ENCODE results near the gene SFXN4.

DNA sequence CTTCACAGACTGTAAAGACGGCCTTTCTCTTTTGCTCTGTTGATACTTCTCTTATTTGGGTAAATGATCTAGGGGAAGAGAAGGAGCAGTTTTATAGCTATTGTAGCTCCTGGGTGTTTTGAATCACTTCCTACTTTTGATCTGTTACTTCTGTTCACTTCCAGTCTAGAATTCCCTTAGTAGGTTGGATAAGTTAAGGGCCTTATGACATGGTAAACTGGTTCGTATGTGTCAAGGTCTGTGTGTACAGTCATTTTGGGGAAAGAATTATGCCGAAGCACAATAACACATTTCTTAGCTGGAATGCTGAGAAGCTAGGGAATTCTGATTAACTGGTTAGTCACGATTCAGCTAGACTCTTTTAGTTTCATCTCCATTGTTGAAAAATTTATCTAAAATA lies 53.5 kb downstream of the SFXN4 start:
- no peak for TF ChIP-seq FOXP2 (optimal IDR thresholded peaks at IDR 0.05; ENCODE audit: borderline replicate concordance, extremely low read depth, extremely low read length, insufficient read depth)
- TF ChIP-seq TAF1 (IDR thresholded peaks at IDR 0.05; ENCODE audit: borderline replicate concordance, insufficient read depth, low read length): no peak
- TF ChIP-seq POLR2AphosphoS5 (IDR thresholded peaks at IDR 0.05; ENCODE audit: low read depth, low read length): no peak
- TF ChIP-seq, protein P1, sequence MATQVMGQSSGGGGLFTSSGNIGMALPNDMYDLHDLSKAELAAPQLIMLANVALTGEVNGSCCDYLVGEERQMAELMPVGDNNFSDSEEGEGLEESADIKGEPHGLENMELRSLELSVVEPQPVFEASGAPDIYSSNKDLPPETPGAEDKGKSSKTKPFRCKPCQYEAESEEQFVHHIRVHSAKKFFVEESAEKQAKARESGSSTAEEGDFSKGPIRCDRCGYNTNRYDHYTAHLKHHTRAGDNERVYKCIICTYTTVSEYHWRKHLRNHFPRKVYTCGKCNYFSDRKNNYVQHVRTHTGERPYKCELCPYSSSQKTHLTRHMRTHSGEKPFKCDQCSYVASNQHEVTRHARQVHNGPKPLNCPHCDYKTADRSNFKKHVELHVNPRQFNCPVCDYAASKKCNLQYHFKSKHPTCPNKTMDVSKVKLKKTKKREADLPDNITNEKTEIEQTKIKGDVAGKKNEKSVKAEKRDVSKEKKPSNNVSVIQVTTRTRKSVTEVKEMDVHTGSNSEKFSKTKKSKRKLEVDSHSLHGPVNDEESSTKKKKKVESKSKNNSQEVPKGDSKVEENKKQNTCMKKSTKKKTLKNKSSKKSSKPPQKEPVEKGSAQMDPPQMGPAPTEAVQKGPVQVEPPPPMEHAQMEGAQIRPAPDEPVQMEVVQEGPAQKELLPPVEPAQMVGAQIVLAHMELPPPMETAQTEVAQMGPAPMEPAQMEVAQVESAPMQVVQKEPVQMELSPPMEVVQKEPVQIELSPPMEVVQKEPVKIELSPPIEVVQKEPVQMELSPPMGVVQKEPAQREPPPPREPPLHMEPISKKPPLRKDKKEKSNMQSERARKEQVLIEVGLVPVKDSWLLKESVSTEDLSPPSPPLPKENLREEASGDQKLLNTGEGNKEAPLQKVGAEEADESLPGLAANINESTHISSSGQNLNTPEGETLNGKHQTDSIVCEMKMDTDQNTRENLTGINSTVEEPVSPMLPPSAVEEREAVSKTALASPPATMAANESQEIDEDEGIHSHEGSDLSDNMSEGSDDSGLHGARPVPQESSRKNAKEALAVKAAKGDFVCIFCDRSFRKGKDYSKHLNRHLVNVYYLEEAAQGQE (IDR thresholded peaks at IDR 0.05; ENCODE audit: insufficient read depth in 1 of 2, low read depth in 2 of 2, low read length in 2 of 2): no peak
- TF ChIP-seq SIN3A (IDR thresholded peaks at IDR 0.05; ENCODE audit: borderline replicate concordance, insufficient read depth, low read length): no peak

All from PFSK-1 (cell line).